ENCODE measurements around the gene PLCB1. TPM values are rescaled to one million over a fixed set of nuclear protein-coding genes. Genes with fewer than 3 reads are reported as not detected.

PLCB1 gene
- total RNA-seq, 1 donor from 2014 or later: 6.3 TPM

DNA sequence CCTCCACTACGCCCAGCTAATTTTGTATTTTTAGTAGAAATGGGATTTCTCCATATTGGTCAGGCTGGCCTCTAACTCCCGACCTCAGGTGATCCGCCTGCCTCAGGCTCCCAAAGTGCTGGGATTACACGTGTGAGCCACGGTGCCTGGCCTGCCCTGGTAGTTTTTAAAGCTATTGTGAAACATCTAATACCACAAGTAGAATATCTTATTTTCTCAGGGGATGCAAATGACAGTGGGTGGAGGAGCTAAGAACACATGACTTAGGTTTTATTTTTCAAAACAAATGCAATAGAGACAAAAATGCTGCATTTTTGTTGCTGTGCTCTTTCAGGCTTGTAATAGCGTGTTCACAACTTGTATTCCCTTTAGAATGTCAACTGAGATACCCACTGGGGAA is 671.9 kb downstream of the PLCB1 start:
- H3K36me3 ChIP-seq: no peaks in the 10 kb centered on the region
- intact Hi-C loops (cut with DNase I): no loop called here
- ATAC-seq (no peak), DNase-seq (no peak)
- no peak overlapping the region for H3K4me3 ChIP-seq
- H3K9me3 ChIP-seq: no peaks in the 10 kb centered on the region
- TF ChIP-seq CTCF (IDR thresholded peaks at IDR 0.05): no peak
- H3K4me1 ChIP-seq: no peaks in the 10 kb centered on the region
- no peaks in the 10 kb centered on the region for H3K27me3 ChIP-seq (ENCODE audit: low read depth)
- H3K27ac ChIP-seq: no peak overlapping the region

DNA sequence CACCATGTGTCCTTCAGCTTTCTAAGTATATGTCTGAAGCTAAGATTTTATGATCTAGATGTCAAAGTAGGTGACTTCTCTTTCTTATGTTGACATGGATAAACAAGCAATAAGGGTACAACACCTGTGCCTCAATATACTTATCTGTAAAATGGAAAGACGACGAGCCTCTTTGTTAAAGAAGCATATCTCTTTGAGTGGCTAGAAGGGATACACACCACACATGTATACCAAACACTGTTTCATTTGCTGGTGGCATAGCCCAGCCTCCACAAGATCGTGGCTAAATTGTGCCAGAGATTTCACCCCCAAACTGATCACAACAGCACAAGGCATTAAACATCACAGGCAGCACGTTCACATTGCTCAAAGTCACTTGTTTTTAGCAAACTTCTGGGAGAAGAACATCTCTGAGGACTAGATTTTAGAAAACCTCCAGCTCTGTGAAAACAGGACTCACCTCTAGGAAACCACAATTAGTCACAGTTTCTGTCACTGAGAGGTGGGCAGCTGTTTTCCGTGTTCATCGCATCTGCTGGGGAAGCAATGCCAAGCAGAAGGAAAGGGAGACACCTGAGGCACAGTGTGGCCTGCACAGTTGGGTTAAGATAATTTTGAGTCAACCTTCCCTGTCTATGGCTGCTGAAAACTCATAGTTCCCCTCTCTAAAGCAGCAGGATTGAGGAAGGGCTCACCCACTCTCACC is 673.8 kb downstream of the PLCB1 start:
- no peak overlapping the region for H3K27ac ChIP-seq
- H3K4me3 ChIP-seq: no peak overlapping the region
- no peaks in the 10 kb centered on the region for H3K4me1 ChIP-seq
- intact Hi-C loops (cut with DNase I): no loop called here
- no peak for DNase-seq
- TF ChIP-seq CTCF (IDR thresholded peaks at IDR 0.05): no peak
- no peaks in the 10 kb centered on the region for H3K9me3 ChIP-seq
- H3K27me3 ChIP-seq (ENCODE audit: low read depth): no peaks in the 10 kb centered on the region
- H3K36me3 ChIP-seq: no peaks in the 10 kb centered on the region
- ATAC-seq: no peak

DNA sequence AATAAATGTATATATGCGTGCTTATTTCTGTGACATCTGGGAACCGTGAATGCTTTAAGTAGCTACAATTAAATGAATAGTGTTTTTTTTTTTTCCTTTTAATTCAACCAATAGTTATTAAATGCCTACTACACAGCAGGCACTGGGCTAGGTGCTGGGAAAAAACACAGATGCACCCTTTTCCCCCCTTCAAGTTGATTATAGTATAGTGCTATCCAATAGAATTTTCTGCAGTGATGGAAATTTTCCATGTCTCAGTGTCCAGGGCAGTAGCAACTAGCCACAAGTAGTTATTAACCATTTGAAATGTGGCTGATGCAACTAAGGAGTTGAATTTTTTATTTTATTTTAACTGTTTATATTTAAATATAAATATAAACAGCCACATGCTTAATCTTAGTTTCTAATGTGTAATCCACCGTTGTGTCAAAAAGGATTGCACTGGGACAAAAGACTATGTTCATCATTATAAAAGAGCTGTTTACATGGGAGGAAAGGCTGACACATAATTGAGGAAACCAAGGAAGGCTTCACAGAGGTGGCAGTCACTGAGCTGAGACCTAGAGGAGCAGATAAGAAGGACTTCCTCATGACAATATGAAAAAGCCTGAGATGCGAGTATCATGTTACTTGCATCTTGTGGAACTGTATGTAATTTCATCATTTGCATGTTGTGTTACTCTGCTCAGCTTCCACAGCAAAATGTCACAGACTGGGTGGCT is 675.6 kb downstream of the PLCB1 start:
- ATAC-seq (no peak), DNase-seq (no peak)
- H3K27me3 ChIP-seq (ENCODE audit: low read depth): no peaks in the 10 kb centered on the region
- intact Hi-C loops (cut with DNase I): no loop called here
- no peaks in the 10 kb centered on the region for H3K36me3 ChIP-seq
- peaks cover 3% of the 10 kb centered on the region for H3K4me1 ChIP-seq
- H3K9me3 ChIP-seq: no peaks in the 10 kb centered on the region
- no peak overlapping the region for H3K4me3 ChIP-seq
- H3K27ac ChIP-seq: no peak overlapping the region
- no peak for TF ChIP-seq CTCF (IDR thresholded peaks at IDR 0.05)

GRCh38 chr20:8808202-8808535 is 676.1 kb downstream of the PLCB1 start:
- no peaks in the 10 kb centered on the region for H3K27me3 ChIP-seq (ENCODE audit: low read depth)
- ATAC-seq: no peak
- no peaks in the 10 kb centered on the region for H3K36me3 ChIP-seq
- peaks cover 4% of the 10 kb centered on the region for H3K4me1 ChIP-seq
- DNase-seq: no peak
- no peaks in the 10 kb centered on the region for H3K9me3 ChIP-seq
- H3K4me3 ChIP-seq: no peak overlapping the region
- TF ChIP-seq CTCF (IDR thresholded peaks at IDR 0.05): no peak
- intact Hi-C loops (cut with DNase I): no loop called here
- H3K27ac ChIP-seq: no peak overlapping the region

- no peak for DNase-seq
- Histone ChIP-seq H3K4me1 (peaks cover 4% of the 10 kb centered on the region), H3K27me3 (ENCODE audit: low read depth) (no peaks in the 10 kb centered on the region), H3K27ac (no peak overlapping the region), H3K36me3 (no peaks in the 10 kb centered on the region), H3K9me3 (no peaks in the 10 kb centered on the region), H3K4me3 (no peak overlapping the region)
- no peak for TF ChIP-seq CTCF (IDR thresholded peaks at IDR 0.05)
- no peak for ATAC-seq
- intact Hi-C loops (cut with DNase I): no loop called here
Measured at GRCh38 chr20:8809107-8809953, 677.3 kb downstream of the PLCB1 start.
